Neural progenitor cell (in vitro differentiated cells): ENCODE measurements around the gene CWC25. TPM values are rescaled to one million over a fixed set of nuclear protein-coding genes. Genes with fewer than 3 reads are reported as not detected.

Source experiments
- DNase-seq: peaks from one replicate; pipeline ENCODE4 v3.0.0-alpha.2; 2016; ENCODE audit warnings: low spot score
- H2AFZ ChIP-seq: fragments of 200-600 bp; sonication (generic); replicated peaks from 2 replicates; pipeline ENCODE4 v1.6.1; 2016; ENCODE audit warnings: antibody characterized with exemption
- H3F3A ChIP-seq: fragments of 200-600 bp; sonication (generic); 2 replicates; pipeline ENCODE4 v1.6.1; 2016; ENCODE audit warnings: antibody characterized with exemption, low read depth
- H3K27ac ChIP-seq: fragments of 200-600 bp; sonication (generic); 2 replicates; pipeline ENCODE4 v1.5.1; 2016; ENCODE audit warnings: mild to moderate bottlenecking
- H3K27me3 ChIP-seq: fragments of 200-600 bp; sonication (generic); 2 replicates; pipeline ENCODE4 v1.6.1; 2016; ENCODE audit warnings: mild to moderate bottlenecking, moderate library complexity
- H3K36me3 ChIP-seq: fragments of 200-600 bp; sonication (generic); 2 replicates; pipeline ENCODE4 v1.5.1; 2016
- H3K4me1 ChIP-seq: fragments of 200-600 bp; sonication (generic); 2 replicates; pipeline ENCODE4 v1.6.1; 2016; ENCODE audit warnings: mixed run types
- H3K4me2 ChIP-seq: fragments of 200-600 bp; sonication (generic); 2 replicates; pipeline ENCODE4 v1.6.1; 2016
- H3K4me3 ChIP-seq: fragments of 200-600 bp; sonication (generic); 2 replicates; pipeline ENCODE4 v1.5.1; 2016
- H3K79me2 ChIP-seq: fragments of 200-600 bp; sonication (generic); 2 replicates; pipeline ENCODE4 v1.6.1; 2016; ENCODE audit warnings: low read depth
- H3K9ac ChIP-seq: fragments of 200-600 bp; sonication (generic); 2 replicates; pipeline ENCODE4 v1.6.1; 2016
- H3K9me3 ChIP-seq: fragments of 200-600 bp; sonication (generic); 2 replicates; pipeline ENCODE4 v1.5.1; 2016; ENCODE audit warnings: low read depth
- H4K20me1 ChIP-seq: fragments of 200-600 bp; sonication (generic); 2 replicates; pipeline ENCODE4 v1.6.1; 2016; ENCODE audit warnings: low read depth
- H3K27ac Mint-ChIP-seq: 3 replicates; pipeline ENCODE4 v1.8.0; 2021; ENCODE audit warnings: mixed read lengths
- H3K27me3 Mint-ChIP-seq: 2 replicates; pipeline ENCODE4 v1.8.0; 2022; ENCODE audit warnings: low read depth, mild to moderate bottlenecking, inconsistent platforms, moderate library complexity, mixed read lengths; ENCODE audit not compliant: insufficient read depth
- H3K36me3 Mint-ChIP-seq: 3 replicates; pipeline ENCODE4 v1.8.0; 2021; ENCODE audit warnings: mixed read lengths
- H3K4me1 Mint-ChIP-seq: 3 replicates; pipeline ENCODE4 v1.8.0; 2021; ENCODE audit warnings: mixed read lengths
- H3K4me3 Mint-ChIP-seq: 3 replicates; pipeline ENCODE4 v1.8.0; 2021; ENCODE audit warnings: mild to moderate bottlenecking, moderate library complexity, mixed read lengths
- H3K9me3 Mint-ChIP-seq: 3 replicates; pipeline ENCODE4 v1.8.0; 2020; ENCODE audit warnings: mixed read lengths
- EZH2 ChIP-seq: fragments of 200-600 bp; sonication (generic); IDR thresholded peaks from 2 replicates; pipeline ENCODE4 v1.6.1; 2017; ENCODE audit warnings: antibody characterized with exemption, mild to moderate bottlenecking, moderate library complexity
- EZH2phosphoT487 ChIP-seq: fragments of 200-600 bp; sonication (generic); IDR thresholded peaks from 2 replicates; pipeline ENCODE4 v1.6.1; 2017; ENCODE audit warnings: antibody characterized with exemption
- total RNA-seq: library from RNA; depleted of rRNA; stranded (reverse); fragments of >200 nt; gene quantifications from 2 replicates; pipeline ENCODE4 v1.2.3, GENCODE V29; 2015; ENCODE audit warnings: low replicate concordance
- TF ChIP-seq, protein P1 (sequence below): fragments of 200-600 bp; sonication (generic); IDR thresholded peaks from 2 replicates; pipeline ENCODE4 v1.5.1; 2017; ENCODE audit warnings: antibody characterized with exemption, mild to moderate bottlenecking

The CWC25 gene
- total RNA-seq, 1 donor from 2014 or later = 19.2 TPM

DNA sequence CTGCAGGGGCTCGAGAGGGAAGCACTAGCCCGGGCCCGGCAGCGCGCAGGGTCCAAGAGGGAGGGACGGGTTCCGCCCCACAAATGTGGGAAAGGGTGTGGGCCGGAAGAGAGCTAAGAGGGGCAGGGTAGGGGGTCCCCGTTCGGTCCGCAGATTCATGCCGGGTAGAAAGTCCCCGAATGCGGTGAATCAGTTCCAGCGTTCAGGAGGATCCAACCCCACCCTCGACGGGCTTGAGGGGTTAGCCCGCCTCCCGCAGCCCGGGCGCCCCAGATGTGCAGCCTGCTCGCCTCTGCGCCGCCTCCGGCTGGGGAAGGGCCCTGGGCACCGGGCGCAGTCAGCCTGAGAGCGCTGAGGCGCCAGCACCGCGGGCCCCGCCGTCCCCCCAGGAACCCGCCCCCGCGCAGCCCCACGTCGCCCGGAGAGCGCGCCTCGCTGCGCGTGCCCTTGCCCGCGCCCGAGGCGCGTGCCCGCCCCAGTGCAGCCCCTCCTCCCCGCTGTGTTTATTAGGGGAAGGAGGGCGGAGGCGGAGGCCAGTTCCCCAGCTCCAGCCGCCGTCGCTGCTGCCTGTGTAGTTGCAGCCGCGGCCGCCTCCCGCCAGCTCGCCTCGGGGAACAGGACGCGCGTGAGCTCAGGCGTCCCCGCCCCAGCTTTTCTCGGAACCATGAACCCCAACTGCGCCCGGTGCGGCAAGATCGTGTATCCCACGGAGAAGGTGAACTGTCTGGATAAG is 44.6 kb upstream of the CWC25 start, which contains the start of gene LASP1:
Gene LASP1 (plus strand): TSS at position 533 of the 733 bp plus-strand sequence. CDS start 132 bp downstream, at position 665.
- no peak for TF ChIP-seq EZH2
- no peak for TF ChIP-seq EZH2phosphoT487
- TF ChIP-seq, protein P1, sequence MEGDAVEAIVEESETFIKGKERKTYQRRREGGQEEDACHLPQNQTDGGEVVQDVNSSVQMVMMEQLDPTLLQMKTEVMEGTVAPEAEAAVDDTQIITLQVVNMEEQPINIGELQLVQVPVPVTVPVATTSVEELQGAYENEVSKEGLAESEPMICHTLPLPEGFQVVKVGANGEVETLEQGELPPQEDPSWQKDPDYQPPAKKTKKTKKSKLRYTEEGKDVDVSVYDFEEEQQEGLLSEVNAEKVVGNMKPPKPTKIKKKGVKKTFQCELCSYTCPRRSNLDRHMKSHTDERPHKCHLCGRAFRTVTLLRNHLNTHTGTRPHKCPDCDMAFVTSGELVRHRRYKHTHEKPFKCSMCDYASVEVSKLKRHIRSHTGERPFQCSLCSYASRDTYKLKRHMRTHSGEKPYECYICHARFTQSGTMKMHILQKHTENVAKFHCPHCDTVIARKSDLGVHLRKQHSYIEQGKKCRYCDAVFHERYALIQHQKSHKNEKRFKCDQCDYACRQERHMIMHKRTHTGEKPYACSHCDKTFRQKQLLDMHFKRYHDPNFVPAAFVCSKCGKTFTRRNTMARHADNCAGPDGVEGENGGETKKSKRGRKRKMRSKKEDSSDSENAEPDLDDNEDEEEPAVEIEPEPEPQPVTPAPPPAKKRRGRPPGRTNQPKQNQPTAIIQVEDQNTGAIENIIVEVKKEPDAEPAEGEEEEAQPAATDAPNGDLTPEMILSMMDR = no peak
- H3K4me1 ChIP-seq = peaks cover 9% of the 10 kb centered on the region
- peaks cover 47% of the 10 kb centered on the region for H3K4me1 Mint-ChIP-seq

DNA sequence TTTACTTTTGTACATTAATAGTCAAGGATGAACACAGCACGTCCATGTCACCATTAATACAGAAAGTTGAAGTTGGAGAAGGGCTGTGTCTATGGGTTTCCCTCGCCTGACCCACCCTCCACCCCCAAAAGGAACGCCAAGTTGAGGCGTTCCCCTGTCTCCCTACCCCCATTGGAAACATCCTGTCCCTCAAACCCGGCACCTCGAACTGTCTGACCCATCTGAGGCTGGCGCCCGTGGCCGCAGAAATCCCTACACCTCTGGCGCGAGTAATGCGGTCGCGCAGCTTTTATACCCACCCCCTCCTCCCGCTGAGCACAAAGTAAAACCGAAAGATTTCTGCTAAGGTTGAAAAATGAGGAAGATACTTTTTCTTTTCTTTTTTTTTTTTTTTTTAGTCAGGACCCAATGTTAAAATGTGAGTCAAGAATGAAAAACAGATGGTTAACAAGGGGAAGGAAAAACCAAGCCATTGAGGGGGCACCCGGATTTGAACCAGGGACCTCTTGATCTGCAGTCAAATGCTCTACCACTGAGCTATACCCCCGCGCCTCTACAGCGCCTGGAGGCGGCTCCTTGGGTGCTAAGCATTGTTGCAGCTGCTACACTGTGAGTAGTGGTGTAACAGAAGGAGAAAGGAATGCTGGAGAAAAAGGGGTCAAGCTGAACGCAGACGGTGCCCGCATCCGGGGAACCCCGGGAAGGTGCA is 43.9 kb upstream of the CWC25 start:
- no peaks in the 10 kb centered on the region for H3K9me3 ChIP-seq
- H3K4me2 ChIP-seq = peak overlapping the region; percentile 87
- Mint-ChIP-seq H3K36me3 (peaks cover 5% of the 10 kb centered on the region), H3K27ac (peak overlapping the region; percentile 98), H3K4me3 (peak overlapping the region; percentile 97), H3K27me3 (peaks cover 33% of the 10 kb centered on the region), H3K4me1 (peaks cover 44% of the 10 kb centered on the region), H3K9me3 (peaks cover 10% of the 10 kb centered on the region)
- peak overlapping the region; percentile 93 for H3K4me3 ChIP-seq
- H3K36me3 ChIP-seq = no peaks in the 10 kb centered on the region
- H2AFZ ChIP-seq = peak overlapping the region; percentile 92
- peak overlapping the region; percentile 76 for H3K9ac ChIP-seq
- no peak for TF ChIP-seq EZH2phosphoT487
- TF ChIP-seq EZH2 = no peak
- TF ChIP-seq, protein P1 = peak; percentile 38
- H3K27me3 ChIP-seq = peaks cover 12% of the 10 kb centered on the region
- peak; percentile 91 for DNase-seq
- H4K20me1 ChIP-seq = peaks cover 23% of the 10 kb centered on the region
- H3F3A ChIP-seq = peaks cover 24% of the 10 kb centered on the region
- peak overlapping the region; percentile 67 for H3K27ac ChIP-seq
- H3K79me2 ChIP-seq = peaks cover 38% of the 10 kb centered on the region
- H3K4me1 ChIP-seq = peaks cover 9% of the 10 kb centered on the region

More for the DNA sequence above, 44.6 kb upstream of the CWC25 start, which contains the start of gene LASP1:
- Mint-ChIP-seq H3K4me3 (peak within 1 kb of the TSS; percentile 97), H3K27ac (peak within 1 kb of the TSS; percentile 98), H3K9me3 (peaks cover 10% of the 10 kb centered on the region), H3K27me3 (peaks cover 32% of the 10 kb centered on the region), H3K36me3 (peaks cover 5% of the 10 kb centered on the region)
- Histone ChIP-seq H3K27me3 (peaks cover 12% of the 10 kb centered on the region), H3K9me3 (no peaks in the 10 kb centered on the region), H3K27ac (peak within 1 kb of the TSS; percentile 67), H3K79me2 (peaks cover 45% of the 10 kb centered on the region), H3K4me3 (peak within 1 kb of the TSS; percentile 93), H4K20me1 (peaks cover 23% of the 10 kb centered on the region), H3K9ac (peak within 1 kb of the TSS; percentile 76), H3F3A (peaks cover 24% of the 10 kb centered on the region), H3K36me3 (no peaks in the 10 kb centered on the region), H2AFZ (peak within 1 kb of the TSS; percentile 92), H3K4me2 (peak within 1 kb of the TSS; percentile 87)
- DNase-seq = peak; percentile 94

DNA sequence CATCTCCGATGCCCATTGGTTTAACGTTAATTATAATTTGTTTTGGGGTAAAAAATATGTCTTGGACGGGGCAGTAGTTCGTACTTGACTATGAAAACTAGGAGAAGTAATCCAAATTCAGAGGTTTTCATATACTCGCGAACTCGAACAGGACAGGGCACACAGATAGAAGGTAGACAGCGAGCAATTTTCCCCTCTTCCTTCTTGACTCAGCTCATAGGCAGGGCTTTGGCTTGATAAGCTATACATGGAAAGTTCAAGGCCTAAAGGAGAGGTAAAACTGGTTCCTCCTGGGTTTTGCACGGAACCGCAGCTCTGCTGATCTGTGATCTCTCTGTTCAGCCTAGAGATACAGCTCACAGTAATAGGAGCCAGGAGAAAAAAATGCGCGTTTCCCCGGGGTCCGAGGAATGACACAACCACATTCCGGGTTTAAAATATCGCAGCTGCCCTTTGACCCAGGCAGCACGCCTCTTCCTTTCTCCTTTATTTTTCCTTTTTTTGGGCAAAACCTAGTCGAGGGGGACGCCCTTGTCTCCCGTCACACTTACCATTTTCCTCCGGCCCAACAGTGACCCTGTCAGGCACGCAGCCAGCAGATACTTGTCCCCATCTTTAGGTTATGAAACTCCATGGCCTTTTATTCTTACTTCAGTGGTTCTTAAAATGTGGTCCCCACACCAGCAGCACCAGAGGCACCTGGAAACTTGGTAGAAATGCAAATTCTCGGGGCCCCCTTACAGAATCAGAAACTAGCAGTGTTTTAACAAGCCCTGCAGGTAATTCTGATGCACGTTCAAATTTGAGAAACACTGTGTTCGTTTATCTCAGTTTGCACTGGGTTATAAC is 43.1 kb upstream of the CWC25 start:
- Histone ChIP-seq H3K4me2 (peak overlapping the region; percentile 87), H3K27me3 (peaks cover 12% of the 10 kb centered on the region), H3K4me3 (peak overlapping the region; percentile 93), H2AFZ (peak overlapping the region; percentile 92), H4K20me1 (peaks cover 21% of the 10 kb centered on the region), H3F3A (peaks cover 24% of the 10 kb centered on the region), H3K9ac (no peak overlapping the region), H3K36me3 (no peaks in the 10 kb centered on the region), H3K27ac (no peak overlapping the region), H3K4me1 (peaks cover 9% of the 10 kb centered on the region), H3K79me2 (peaks cover 30% of the 10 kb centered on the region), H3K9me3 (no peaks in the 10 kb centered on the region)
- peak overlapping the region; percentile 97 for H3K4me3 Mint-ChIP-seq
- peak overlapping the region; percentile 99 for H3K27ac Mint-ChIP-seq
- peaks cover 37% of the 10 kb centered on the region for H3K4me1 Mint-ChIP-seq
- DNase-seq = peak; percentile 65
- H3K27me3 Mint-ChIP-seq = peaks cover 32% of the 10 kb centered on the region
- H3K36me3 Mint-ChIP-seq = peaks cover 5% of the 10 kb centered on the region
- TF ChIP-seq EZH2phosphoT487 (no peak), EZH2 (no peak)
- TF ChIP-seq, protein P1 = no peak
- peaks cover 10% of the 10 kb centered on the region for H3K9me3 Mint-ChIP-seq
